ENCODE measurements around the gene LEFTY2.

DNA sequence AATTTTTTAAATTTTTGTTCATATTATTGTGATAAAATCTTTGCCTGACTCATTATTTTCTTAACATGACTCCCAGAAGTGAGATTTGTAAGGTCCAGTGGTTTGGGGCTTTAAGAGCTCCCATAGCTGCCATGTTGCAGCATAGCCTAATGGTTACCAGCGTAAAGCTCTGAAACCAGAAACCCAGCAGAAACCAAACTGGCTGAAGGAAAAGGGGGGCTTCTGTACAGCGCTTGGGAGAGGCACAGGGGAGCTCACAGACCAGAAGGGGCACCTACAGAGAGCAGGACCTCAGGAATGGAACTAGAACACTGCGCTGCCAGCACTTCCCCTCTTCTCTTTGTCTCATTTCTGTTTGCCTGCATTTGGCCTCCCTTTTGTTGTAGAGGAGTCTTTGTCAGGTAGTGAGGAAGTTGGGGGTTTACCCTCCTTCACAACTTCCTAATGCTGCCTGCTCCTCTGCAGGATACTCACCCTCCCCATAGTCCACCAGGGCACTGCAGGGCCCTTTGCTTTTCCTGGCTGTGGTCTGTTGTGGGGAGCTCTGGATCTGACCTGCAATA is 14.4 kb downstream of the LEFTY2 start:
- TF ChIP-seq, protein P1, sequence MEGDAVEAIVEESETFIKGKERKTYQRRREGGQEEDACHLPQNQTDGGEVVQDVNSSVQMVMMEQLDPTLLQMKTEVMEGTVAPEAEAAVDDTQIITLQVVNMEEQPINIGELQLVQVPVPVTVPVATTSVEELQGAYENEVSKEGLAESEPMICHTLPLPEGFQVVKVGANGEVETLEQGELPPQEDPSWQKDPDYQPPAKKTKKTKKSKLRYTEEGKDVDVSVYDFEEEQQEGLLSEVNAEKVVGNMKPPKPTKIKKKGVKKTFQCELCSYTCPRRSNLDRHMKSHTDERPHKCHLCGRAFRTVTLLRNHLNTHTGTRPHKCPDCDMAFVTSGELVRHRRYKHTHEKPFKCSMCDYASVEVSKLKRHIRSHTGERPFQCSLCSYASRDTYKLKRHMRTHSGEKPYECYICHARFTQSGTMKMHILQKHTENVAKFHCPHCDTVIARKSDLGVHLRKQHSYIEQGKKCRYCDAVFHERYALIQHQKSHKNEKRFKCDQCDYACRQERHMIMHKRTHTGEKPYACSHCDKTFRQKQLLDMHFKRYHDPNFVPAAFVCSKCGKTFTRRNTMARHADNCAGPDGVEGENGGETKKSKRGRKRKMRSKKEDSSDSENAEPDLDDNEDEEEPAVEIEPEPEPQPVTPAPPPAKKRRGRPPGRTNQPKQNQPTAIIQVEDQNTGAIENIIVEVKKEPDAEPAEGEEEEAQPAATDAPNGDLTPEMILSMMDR (IDR thresholded peaks at IDR 0.05; ENCODE audit: low read length): no peak
- TF ChIP-seq EZH2 (IDR thresholded peaks at IDR 0.05; ENCODE audit: borderline replicate concordance, low read length): no peak

Measured in OCI-LY1 (cell line).